HepG2 (cell line): ENCODE measurements around the gene KIZ. TPM values are rescaled to one million over a fixed set of nuclear protein-coding genes. Genes with fewer than 3 reads are reported as not detected.
A peak's percentile ranks its signal among the peaks of the same experiment; 100 is the strongest.

Experiments used
- ATAC-seq: fragments of 200-7000 bp; cut with Tn5 transposase; 3 replicates; pipeline ENCODE4 v1.9.1; 2020; ENCODE audit warnings: mild to moderate bottlenecking, moderate library complexity
- BruUV-seq: library from RNA; stranded (reverse); fragments of 400-500 nt; replicated peaks from 2 replicates; lab custom pipeline; 2021; lab: Mats Ljungman, UMichigan
- CTCF ChIA-PET: fragments of 300-600 bp; formaldehyde crosslinking; extraction: SDS; loops from one replicate; lab custom pipeline; 2021; ENCODE audit warnings: low total read pairs, inconsistent platforms, low intra/inter-chr PET ratio; lab: Yijun Ruan, JAX
- POLR2A ChIA-PET: fragments of 350-600 bp; sonication (Branson Sonifier 250); formaldehyde crosslinking; loops from one replicate; lab custom pipeline; 2020; ENCODE audit warnings: antibody characterized with exemption, inconsistent platforms; lab: Yijun Ruan, JAX
- DNase-seq: peaks from one replicate; pipeline ENCODE4 v3.0.0-alpha.2; 2015; ENCODE audit warnings: low spot score
- FAIRE-seq: peaks from 3 replicates; lab custom pipeline; 2011; peaks lifted over from hg19 to GRCh38; lab: Jason Lieb, UNC
- H2AFZ ChIP-seq: one replicate; pipeline ENCODE4 v1.6.1; 2011; ENCODE audit warnings: low read length, inconsistent platforms
- H3K27ac ChIP-seq: fragments of 300-600 bp; 3 replicates; pipeline ENCODE4 v1.8.0; 2011; ENCODE audit warnings: mixed run types, mild to moderate bottlenecking, mixed read lengths, low read length, inconsistent platforms; ENCODE audit not compliant: insufficient read depth; ENCODE audit errors: extremely low read length
- H3K27me3 ChIP-seq, 2 experiments: fragments of 200-600 bp in 1 of 2; 2 replicates in 1 of 2; 3 replicates in 1 of 2; pipeline versions ENCODE4 v1.6.0 to v1.8.0; 2011; ENCODE audit warnings: low read length in 2 of 2, mild to moderate bottlenecking in 2 of 2, moderate library complexity in 2 of 2, inconsistent platforms in 1 of 2; ENCODE audit not compliant: insufficient read depth in 2 of 2, control insufficient read depth in 1 of 2
- H3K36me3 ChIP-seq, 2 experiments: fragments of 200-600 bp in 1 of 2; replicated peaks in 1 of 2; 2 replicates in 1 of 2; 3 replicates in 1 of 2; pipeline versions ENCODE4 v1.5.1 to v1.8.0; 2011; ENCODE audit warnings: low read length in 2 of 2, inconsistent platforms in 1 of 2; ENCODE audit not compliant: insufficient read depth in 2 of 2, control insufficient read depth in 1 of 2
- H3K4me1 ChIP-seq: 2 replicates; pipeline ENCODE4 v1.5.1; 2012; ENCODE audit warnings: low read length, inconsistent platforms; ENCODE audit not compliant: insufficient read depth
- H3K4me2 ChIP-seq: 2 replicates; pipeline ENCODE4 v1.6.0; 2011; ENCODE audit warnings: low read depth, low read length, inconsistent platforms
- H3K4me3 ChIP-seq, 3 experiments: fragments of 200-600 bp in 1 of 3; sonication (generic), shearing (Covaris generic) in 1 of 3; replicated peaks in 1 of 3; 2 replicates each; pipeline ENCODE4 v1.5.1; 2011 to 2016; ENCODE audit warnings: low read length in 3 of 3, inconsistent platforms in 2 of 3, low read depth in 2 of 3, mild to moderate bottlenecking in 2 of 3, control low read depth in 1 of 3, mixed read lengths in 1 of 3; ENCODE audit not compliant: insufficient read depth in 1 of 3
- H3K79me2 ChIP-seq: one replicate; pipeline ENCODE4 v1.6.1; 2011; ENCODE audit warnings: low read length, inconsistent platforms; ENCODE audit not compliant: insufficient read depth
- H3K9ac ChIP-seq: 2 replicates; pipeline ENCODE4 v1.6.0; 2011; ENCODE audit warnings: mild to moderate bottlenecking, low read depth, low read length, inconsistent platforms; ENCODE audit not compliant: insufficient read depth
- H3K9me3 ChIP-seq: 2 replicates; pipeline ENCODE4 v1.5.1; 2012; ENCODE audit warnings: mild to moderate bottlenecking, low read length
- H4K20me1 ChIP-seq: 2 replicates; pipeline ENCODE4 v1.6.0; 2011; ENCODE audit warnings: inconsistent platforms, mild to moderate bottlenecking, low read length, moderate library complexity; ENCODE audit not compliant: insufficient read depth
- CTCF ChIP-seq: sonication (generic); formaldehyde crosslinking; IDR thresholded peaks from 2 replicates; pipeline ENCODE4 v1.5.0; 2020; ENCODE audit warnings: mild to moderate bottlenecking, missing genetic modification reagents, moderate library complexity
- E2F5 ChIP-seq: sonication (generic); formaldehyde crosslinking; conservative IDR thresholded peaks from 2 replicates; pipeline ENCODE4 v1.4.0; 2020; ENCODE audit warnings: missing genetic modification reagents
- EEA1 ChIP-seq: sonication (generic); formaldehyde crosslinking; IDR thresholded peaks from 2 replicates; pipeline ENCODE4 v1.5.1; 2020; ENCODE audit warnings: mild to moderate bottlenecking, missing genetic modification reagents, borderline replicate concordance
- ISX ChIP-seq: sonication (generic); formaldehyde crosslinking; conservative IDR thresholded peaks from 2 replicates; pipeline ENCODE4 v1.5.0; 2020; ENCODE audit warnings: missing genetic modification reagents
- RXRA ChIP-seq: sonication (generic); formaldehyde crosslinking; IDR thresholded peaks from 2 replicates; pipeline ENCODE4 v1.5.1; 2020; ENCODE audit warnings: missing genetic modification reagents
- STAG1 ChIP-seq: sonication (generic); formaldehyde crosslinking; IDR thresholded peaks from 2 replicates; pipeline ENCODE4 v1.4.0; 2020; ENCODE audit warnings: missing genetic modification reagents
- TGIF2 ChIP-seq: IDR thresholded peaks from 2 replicates; pipeline ENCODE4 v1.6.1; 2016; ENCODE audit warnings: control low read depth, missing compliant biosample characterization
- WIZ ChIP-seq: sonication (generic); formaldehyde crosslinking; IDR thresholded peaks from 2 replicates; pipeline ENCODE4 v1.5.1; 2020; ENCODE audit warnings: mild to moderate bottlenecking, missing genetic modification reagents
- ZBTB33 ChIP-seq: sonication (generic); formaldehyde crosslinking; IDR thresholded peaks from 2 replicates; pipeline ENCODE4 v1.4.0; 2020; ENCODE audit warnings: missing genetic modification reagents
- ZNF326 ChIP-seq: sonication (generic); formaldehyde crosslinking; IDR thresholded peaks from 2 replicates; pipeline ENCODE4 v1.4.0; 2020; ENCODE audit warnings: missing genetic modification reagents, borderline replicate concordance
- ZNF687 ChIP-seq: sonication (generic); formaldehyde crosslinking; IDR thresholded peaks from 2 replicates; pipeline ENCODE4 v1.5.1; 2020; ENCODE audit warnings: mild to moderate bottlenecking, missing genetic modification reagents, moderate library complexity
- WGBS: methylation state at CpG from one replicate; pipeline ENCODE4 v1.1.6; 2017; ENCODE audit warnings: low lambda C conversion rate; 5-methylcytosine and 5-hydroxymethylcytosine counted together
- in situ Hi-C: cut with HindIII; loops from 2 replicates; pipeline ENCODE4 v1.10.0; 2017; ENCODE audit warnings: low pct_unique_long_range_greater_than_20kb; ENCODE audit not compliant: extremely low pct_ligation_motif_present
- intact Hi-C: fragments of 100-400 bp; cut with micrococcal nuclease; formaldehyde crosslinking; loops from one replicate; pipeline ENCODE4 v1.10.0; 2022; ENCODE audit not compliant: unreplicated experiment
- polyA plus RNA-seq, 8 experiments: library from polyadenylated mRNA; depleted of rRNA in 3 of 8; stranded (reverse) in 7 of 8; unstranded in 1 of 8; fragments of >200 nt; fragmentation: Illumina TruSeq in 4 of 8; extraction: Trizol in 4 of 8; gene quantifications; 2 replicates each; pipeline versions ENCODE4 v1.2.1 to v1.2.3, GENCODE V29; 2011 to 2016; ENCODE audit warnings: low read depth in 4 of 8, missing spikeins in 1 of 8, mixed read lengths in 1 of 8; ENCODE audit not compliant: insufficient read depth in 1 of 8
- total RNA-seq, 5 experiments: library from RNA; depleted of rRNA; stranded (reverse); fragments of >200 nt; fragmentation: Illumina TruSeq; extraction: Trizol; gene quantifications; 2 replicates each; pipeline ENCODE4 v1.2.3, GENCODE V29; 2016; ENCODE audit warnings: low read depth in 1 of 5
- TF ChIP-seq, protein P1 (sequence below): sonication (generic); formaldehyde crosslinking; IDR thresholded peaks from 2 replicates; pipeline ENCODE4 v1.8.0; 2022; ENCODE audit warnings: mild to moderate bottlenecking, missing genetic modification reagents; ENCODE audit not compliant: insufficient replicate concordance

The KIZ gene
- total and polyA plus RNA-seq, 2 of the 13 experiments (the other 11 are each of a cell fraction or from before 2014, with no cell fraction given): 46.3 to 114 TPM

DNA sequence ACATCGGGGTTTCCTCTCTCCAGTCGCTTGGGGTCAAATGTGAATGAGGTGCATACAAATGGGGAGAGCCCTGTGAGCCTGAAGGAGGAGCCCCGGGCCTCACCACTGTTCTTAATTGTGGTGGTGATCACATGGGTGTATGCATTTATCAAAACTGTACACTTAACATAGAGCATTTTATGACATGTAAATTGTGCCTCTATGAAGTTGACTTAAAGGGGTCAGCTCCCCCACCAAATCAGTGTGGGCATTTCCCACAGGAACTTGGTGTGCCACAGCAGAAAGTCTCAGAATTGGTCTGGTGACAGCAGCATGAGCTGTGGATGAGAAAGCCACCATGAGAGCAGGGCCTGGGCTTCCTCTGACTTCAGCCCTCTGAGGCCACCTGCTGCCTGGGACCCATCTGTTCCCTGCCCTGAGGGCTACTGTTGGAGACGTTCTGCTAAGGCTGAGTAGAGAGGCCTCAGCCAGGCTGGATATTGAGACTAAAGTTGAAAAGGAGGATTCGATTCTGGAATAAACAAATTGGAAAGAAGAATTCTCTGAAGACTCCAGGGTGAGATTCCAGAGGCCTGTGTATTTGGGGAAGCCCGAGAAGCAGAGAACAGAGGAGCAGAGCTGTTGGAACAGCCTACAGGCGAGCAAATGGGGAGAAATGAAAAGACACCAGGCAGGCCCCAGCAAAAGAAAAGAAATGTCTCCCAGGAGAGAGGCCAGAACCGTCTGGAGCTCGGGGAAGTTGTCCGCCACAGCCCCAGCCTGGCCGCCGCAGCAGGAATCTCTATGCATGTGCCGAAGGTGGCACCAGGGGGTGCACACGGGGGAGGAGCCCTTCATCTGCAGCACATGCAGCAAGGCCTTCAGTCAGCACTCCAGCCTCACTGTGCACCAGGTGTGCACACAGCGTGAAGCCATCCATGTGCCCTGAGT lies 139.6 kb downstream of the KIZ start:
- no peak overlapping the region for H3K4me2 ChIP-seq
- WGBS: 26% methylated on average over 10 of the region's 15 CpGs
- no peaks in the 10 kb centered on the region for H3K36me3 ChIP-seq
- FAIRE-seq (peak; percentile 58), DNase-seq (no peak), ATAC-seq (peak; percentile 88)
- H3K27me3 ChIP-seq: peaks cover 3 to 47% of the 10 kb centered on the region in 2 experiments; a peak in 3 of 5 replicates
- H3K79me2 ChIP-seq: no peaks in the 10 kb centered on the region
- CTCF ChIA-PET: no interaction called here
- in situ Hi-C loops (no loop called here), intact Hi-C loops (no loop called here)
- H3K9me3 ChIP-seq: no peaks in the 10 kb centered on the region
- no TSS peak for BruUV-seq
- H3K4me1 ChIP-seq: no peaks in the 10 kb centered on the region
- POLR2A ChIA-PET: no interaction called here
- H3K4me3 ChIP-seq: no peak overlapping the region
- no peak overlapping the region for H3K9ac ChIP-seq
- no peak overlapping the region for H3K27ac ChIP-seq
- H2AFZ ChIP-seq: no peak overlapping the region
- H4K20me1 ChIP-seq: no peaks in the 10 kb centered on the region
- TF ChIP-seq EEA1 (CRISPR knock-in tag): no peak
- peak; percentile 46 for TF ChIP-seq STAG1 (CRISPR knock-in tag)
- TF ChIP-seq ZNF687 (CRISPR knock-in tag): peak; percentile 36; the same call in 1 of the 2 replicates
- TF ChIP-seq CTCF (CRISPR knock-in tag): peak; percentile 46
- TF ChIP-seq WIZ (CRISPR knock-in tag): no peak
- no peak for TF ChIP-seq ZNF326 (CRISPR knock-in tag)
- 0 out of 2 replicates have a peak, but pooled peaks have one; percentile 39 for TF ChIP-seq E2F5 (CRISPR knock-in tag)
- TF ChIP-seq ZBTB33: peak; percentile 74
- TF ChIP-seq, protein P1, sequence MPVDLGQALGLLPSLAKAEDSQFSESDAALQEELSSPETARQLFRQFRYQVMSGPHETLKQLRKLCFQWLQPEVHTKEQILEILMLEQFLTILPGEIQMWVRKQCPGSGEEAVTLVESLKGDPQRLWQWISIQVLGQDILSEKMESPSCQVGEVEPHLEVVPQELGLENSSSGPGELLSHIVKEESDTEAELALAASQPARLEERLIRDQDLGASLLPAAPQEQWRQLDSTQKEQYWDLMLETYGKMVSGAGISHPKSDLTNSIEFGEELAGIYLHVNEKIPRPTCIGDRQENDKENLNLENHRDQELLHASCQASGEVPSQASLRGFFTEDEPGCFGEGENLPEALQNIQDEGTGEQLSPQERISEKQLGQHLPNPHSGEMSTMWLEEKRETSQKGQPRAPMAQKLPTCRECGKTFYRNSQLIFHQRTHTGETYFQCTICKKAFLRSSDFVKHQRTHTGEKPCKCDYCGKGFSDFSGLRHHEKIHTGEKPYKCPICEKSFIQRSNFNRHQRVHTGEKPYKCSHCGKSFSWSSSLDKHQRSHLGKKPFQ (CRISPR knock-in tag): no peak
- 0 out of 2 replicates have a peak, but pooled peaks have one; percentile 12 for TF ChIP-seq RXRA
- no peak for TF ChIP-seq ISX
- no peak for TF ChIP-seq TGIF2
